Measurements from ENCODE around the gene LEO1.
A peak's percentile ranks its signal among the peaks of the same experiment; 100 is the strongest.

The LEO1 gene

GRCh38 chr15:52002351-52002750, 30.8 kb upstream of the LEO1 start:
- Histone ChIP-seq H3K27me3 (ENCODE audit: control insufficient read depth, insufficient read depth, low read length) (no peaks in the 10 kb centered on the region), H3K9ac (ENCODE audit: low read length) (no peak overlapping the region)

GRCh38 chr15:51992953-51993352, 21.4 kb upstream of the LEO1 start:
- no peaks in the 10 kb centered on the region for H3K9me3 ChIP-seq (ENCODE audit: control insufficient read depth, insufficient read depth, low read depth, low read length)
- H3K27ac ChIP-seq (ENCODE audit: low read depth, low read length), result no peak overlapping the region
- H3K36me3 ChIP-seq (ENCODE audit: control insufficient read depth, insufficient read depth, low read length), result no peaks in the 10 kb centered on the region
- no peaks in the 10 kb centered on the region for H3K4me1 ChIP-seq (ENCODE audit: control insufficient read depth, insufficient read depth, low read length)
- no peaks in the 10 kb centered on the region for H3K27me3 ChIP-seq (ENCODE audit: control insufficient read depth, insufficient read depth, low read length)
- H3K4me3 ChIP-seq (ENCODE audit: low read depth, low read length), result no peak overlapping the region
- H3K9ac ChIP-seq (ENCODE audit: low read length), result no peak overlapping the region

More at GRCh38 chr15:52002351-52002750, 30.8 kb upstream of the LEO1 start:
- Histone ChIP-seq H3K4me1 (ENCODE audit: control insufficient read depth, insufficient read depth, low read length) (no peaks in the 10 kb centered on the region), H3K4me3 (ENCODE audit: low read depth, low read length) (no peak overlapping the region), H3K27ac (ENCODE audit: low read depth, low read length) (no peak overlapping the region), H3K36me3 (ENCODE audit: control insufficient read depth, insufficient read depth, low read length) (no peaks in the 10 kb centered on the region), H3K9me3 (ENCODE audit: control insufficient read depth, insufficient read depth, low read depth, low read length) (no peaks in the 10 kb centered on the region)

- no peak overlapping the region for H3K4me3 ChIP-seq (ENCODE audit: low read depth, low read length)
- no peaks in the 10 kb centered on the region for H3K27me3 ChIP-seq (ENCODE audit: control insufficient read depth, insufficient read depth, low read length)
- H3K4me1 ChIP-seq (ENCODE audit: control insufficient read depth, insufficient read depth, low read length), result no peaks in the 10 kb centered on the region
- no peaks in the 10 kb centered on the region for H3K9me3 ChIP-seq (ENCODE audit: control insufficient read depth, insufficient read depth, low read depth, low read length)
- H3K27ac ChIP-seq (ENCODE audit: low read depth, low read length), result no peak overlapping the region
- H3K9ac ChIP-seq (ENCODE audit: low read length), result no peak overlapping the region
- no peaks in the 10 kb centered on the region for H3K36me3 ChIP-seq (ENCODE audit: control insufficient read depth, insufficient read depth, low read length)
These were observed 19.6 kb upstream of the LEO1 start for GRCh38 chr15:51991141-51991540.

- no peaks in the 10 kb centered on the region for H3K36me3 ChIP-seq (ENCODE audit: control insufficient read depth, insufficient read depth, low read length)
- no peak overlapping the region for H3K9ac ChIP-seq (ENCODE audit: low read length)
- no peaks in the 10 kb centered on the region for H3K27me3 ChIP-seq (ENCODE audit: control insufficient read depth, insufficient read depth, low read length)
- no peaks in the 10 kb centered on the region for H3K4me1 ChIP-seq (ENCODE audit: control insufficient read depth, insufficient read depth, low read length)
- no peaks in the 10 kb centered on the region for H3K9me3 ChIP-seq (ENCODE audit: control insufficient read depth, insufficient read depth, low read depth, low read length)
- H3K27ac ChIP-seq (ENCODE audit: low read depth, low read length), result no peak overlapping the region
- H3K4me3 ChIP-seq (ENCODE audit: low read depth, low read length), result no peak overlapping the region
These were observed 11.2 kb upstream of the LEO1 start for GRCh38 chr15:51982770-51983103.

GRCh38 chr15:51982013-51982769, 10.6 kb upstream of the LEO1 start:
- H3K9me3 ChIP-seq (ENCODE audit: control insufficient read depth, insufficient read depth, low read depth, low read length), result no peaks in the 10 kb centered on the region
- no peaks in the 10 kb centered on the region for H3K4me1 ChIP-seq (ENCODE audit: control insufficient read depth, insufficient read depth, low read length)
- H3K27ac ChIP-seq (ENCODE audit: low read depth, low read length), result no peak overlapping the region
- H3K27me3 ChIP-seq (ENCODE audit: control insufficient read depth, insufficient read depth, low read length), result no peaks in the 10 kb centered on the region
- H3K4me3 ChIP-seq (ENCODE audit: low read depth, low read length), result no peak overlapping the region
- no peak overlapping the region for H3K9ac ChIP-seq (ENCODE audit: low read length)
- no peaks in the 10 kb centered on the region for H3K36me3 ChIP-seq (ENCODE audit: control insufficient read depth, insufficient read depth, low read length)

- Histone ChIP-seq H3K4me1 (ENCODE audit: control insufficient read depth, insufficient read depth, low read length) (peaks cover 8% of the 10 kb centered on the region), H3K9me3 (ENCODE audit: control insufficient read depth, insufficient read depth, low read depth, low read length) (no peaks in the 10 kb centered on the region), H3K36me3 (ENCODE audit: control insufficient read depth, insufficient read depth, low read length) (no peaks in the 10 kb centered on the region), H3K27ac (ENCODE audit: low read depth, low read length) (no peak overlapping the region), H3K4me3 (ENCODE audit: low read depth, low read length) (no peak overlapping the region), H3K9ac (ENCODE audit: low read length) (no peak overlapping the region), H3K27me3 (ENCODE audit: control insufficient read depth, insufficient read depth, low read length) (no peaks in the 10 kb centered on the region)
These were observed 2.2 kb upstream of the LEO1 start for GRCh38 chr15:51973775-51974174.

- Histone ChIP-seq H3K9ac (ENCODE audit: low read length) (no peak overlapping the region), H3K27ac (ENCODE audit: low read depth, low read length) (no peak overlapping the region), H3K27me3 (ENCODE audit: control insufficient read depth, insufficient read depth, low read length) (no peaks in the 10 kb centered on the region), H3K36me3 (ENCODE audit: control insufficient read depth, insufficient read depth, low read length) (no peaks in the 10 kb centered on the region), H3K4me3 (ENCODE audit: low read depth, low read length) (no peak overlapping the region), H3K4me1 (ENCODE audit: control insufficient read depth, insufficient read depth, low read length) (peaks cover 8% of the 10 kb centered on the region), H3K9me3 (ENCODE audit: control insufficient read depth, insufficient read depth, low read depth, low read length) (no peaks in the 10 kb centered on the region)
These were observed 1.6 kb upstream of the LEO1 start for GRCh38 chr15:51973220-51973619.

- H3K36me3 ChIP-seq (ENCODE audit: control insufficient read depth, insufficient read depth, low read length), result 0 out of 2 replicates have a peak, but pooled peaks cover 3% of the 10 kb centered on the region
- peak overlapping the region; percentile 82 for H3K4me3 ChIP-seq (ENCODE audit: low read depth, low read length)
- peaks cover 8% of the 10 kb centered on the region for H3K4me1 ChIP-seq (ENCODE audit: control insufficient read depth, insufficient read depth, low read length)
- H3K27ac ChIP-seq (ENCODE audit: low read depth, low read length), result peak overlapping the region; percentile 50
- no peaks in the 10 kb centered on the region for H3K9me3 ChIP-seq (ENCODE audit: control insufficient read depth, insufficient read depth, low read depth, low read length)
- H3K27me3 ChIP-seq (ENCODE audit: control insufficient read depth, insufficient read depth, low read length), result no peaks in the 10 kb centered on the region
- peak overlapping the region; percentile 88 for H3K9ac ChIP-seq (ENCODE audit: low read length)
These were observed 575 bp downstream of the LEO1 start for GRCh38 chr15:51971032-51971374.

GRCh38 chr15:51970132-51970817, 1.3 kb downstream of the LEO1 start:
- Histone ChIP-seq H3K36me3 (ENCODE audit: control insufficient read depth, insufficient read depth, low read length) (peaks cover 11% of the 10 kb centered on the region), H3K27ac (ENCODE audit: low read depth, low read length) (no peak overlapping the region), H3K4me1 (ENCODE audit: control insufficient read depth, insufficient read depth, low read length) (peaks cover 8% of the 10 kb centered on the region), H3K27me3 (ENCODE audit: control insufficient read depth, insufficient read depth, low read length) (no peaks in the 10 kb centered on the region), H3K9me3 (ENCODE audit: control insufficient read depth, insufficient read depth, low read depth, low read length) (no peaks in the 10 kb centered on the region), H3K4me3 (ENCODE audit: low read depth, low read length) (peak overlapping the region; percentile 82), H3K9ac (ENCODE audit: low read length) (no peak overlapping the region)

- Histone ChIP-seq H3K36me3 (ENCODE audit: control insufficient read depth, insufficient read depth, low read length) (peaks cover 16% of the 10 kb centered on the region), H3K27me3 (ENCODE audit: control insufficient read depth, insufficient read depth, low read length) (no peaks in the 10 kb centered on the region), H3K9ac (ENCODE audit: low read length) (no peak overlapping the region), H3K9me3 (ENCODE audit: control insufficient read depth, insufficient read depth, low read depth, low read length) (no peaks in the 10 kb centered on the region), H3K4me1 (ENCODE audit: control insufficient read depth, insufficient read depth, low read length) (peaks cover 8% of the 10 kb centered on the region), H3K27ac (ENCODE audit: low read depth, low read length) (no peak overlapping the region), H3K4me3 (ENCODE audit: low read depth, low read length) (no peak overlapping the region)
These were observed 1.9 kb downstream of the LEO1 start for GRCh38 chr15:51969728-51970127.

- Histone ChIP-seq H3K4me3 (ENCODE audit: low read depth, low read length) (no peak overlapping the region), H3K27ac (ENCODE audit: low read depth, low read length) (no peak overlapping the region), H3K4me1 (ENCODE audit: control insufficient read depth, insufficient read depth, low read length) (peaks cover 8% of the 10 kb centered on the region), H3K27me3 (ENCODE audit: control insufficient read depth, insufficient read depth, low read length) (no peaks in the 10 kb centered on the region), H3K9me3 (ENCODE audit: control insufficient read depth, insufficient read depth, low read depth, low read length) (no peaks in the 10 kb centered on the region), H3K36me3 (ENCODE audit: control insufficient read depth, insufficient read depth, low read length) (peaks cover 21% of the 10 kb centered on the region), H3K9ac (ENCODE audit: low read length) (no peak overlapping the region)
These were observed 4.0 kb downstream of the LEO1 start for GRCh38 chr15:51967583-51967982.
